Adipocyte (in vitro differentiated cells): ENCODE measurements around the gene LAMA2.
A peak's percentile ranks its signal among the peaks of the same experiment; 100 is the strongest.

Source experiments
- DNase-seq: peaks from one replicate; pipeline ENCODE4 v3.0.0-alpha.2; 2015; ENCODE audit warnings: low read depth
- H3K27me3 ChIP-seq: replicated peaks from 2 replicates; pipeline ENCODE4 v1.7.0; 2013; ENCODE audit warnings: mild to moderate bottlenecking, low read length, moderate library complexity; ENCODE audit not compliant: control insufficient read depth, insufficient read depth
- H3K36me3 ChIP-seq: 2 replicates; pipeline ENCODE4 v1.7.0; 2013; ENCODE audit warnings: low read length, mild to moderate bottlenecking, moderate library complexity; ENCODE audit not compliant: control insufficient read depth, insufficient read depth, severe bottlenecking
- H3K4me1 ChIP-seq: 2 replicates; pipeline ENCODE4 v1.7.0; 2013; ENCODE audit warnings: mild to moderate bottlenecking, low read length, moderate library complexity; ENCODE audit not compliant: control insufficient read depth, insufficient read depth
- H3K4me3 ChIP-seq: 2 replicates; pipeline ENCODE4 v1.7.0; 2013; ENCODE audit warnings: mild to moderate bottlenecking, low read length, moderate library complexity
- H3K9ac ChIP-seq: 2 replicates; pipeline ENCODE4 v1.7.0; 2013; ENCODE audit warnings: mild to moderate bottlenecking, low read length, moderate library complexity
- H3K9me3 ChIP-seq: 2 replicates; pipeline ENCODE4 v1.7.0; 2013; ENCODE audit warnings: mild to moderate bottlenecking, low read length, moderate library complexity; ENCODE audit not compliant: control insufficient read depth

The LAMA2 gene

GRCh38 chr6:129117355-129117754, 234.4 kb downstream of the LAMA2 start:
- H3K36me3 ChIP-seq: no peaks in the 10 kb centered on the region
- peaks cover 81% of the 10 kb centered on the region for H3K4me1 ChIP-seq
- no peaks in the 10 kb centered on the region for H3K9me3 ChIP-seq
- H3K4me3 ChIP-seq: no peak overlapping the region
- no peaks in the 10 kb centered on the region for H3K27me3 ChIP-seq
- H3K9ac ChIP-seq: peak overlapping the region; percentile 17
- no peak for DNase-seq

DNA sequence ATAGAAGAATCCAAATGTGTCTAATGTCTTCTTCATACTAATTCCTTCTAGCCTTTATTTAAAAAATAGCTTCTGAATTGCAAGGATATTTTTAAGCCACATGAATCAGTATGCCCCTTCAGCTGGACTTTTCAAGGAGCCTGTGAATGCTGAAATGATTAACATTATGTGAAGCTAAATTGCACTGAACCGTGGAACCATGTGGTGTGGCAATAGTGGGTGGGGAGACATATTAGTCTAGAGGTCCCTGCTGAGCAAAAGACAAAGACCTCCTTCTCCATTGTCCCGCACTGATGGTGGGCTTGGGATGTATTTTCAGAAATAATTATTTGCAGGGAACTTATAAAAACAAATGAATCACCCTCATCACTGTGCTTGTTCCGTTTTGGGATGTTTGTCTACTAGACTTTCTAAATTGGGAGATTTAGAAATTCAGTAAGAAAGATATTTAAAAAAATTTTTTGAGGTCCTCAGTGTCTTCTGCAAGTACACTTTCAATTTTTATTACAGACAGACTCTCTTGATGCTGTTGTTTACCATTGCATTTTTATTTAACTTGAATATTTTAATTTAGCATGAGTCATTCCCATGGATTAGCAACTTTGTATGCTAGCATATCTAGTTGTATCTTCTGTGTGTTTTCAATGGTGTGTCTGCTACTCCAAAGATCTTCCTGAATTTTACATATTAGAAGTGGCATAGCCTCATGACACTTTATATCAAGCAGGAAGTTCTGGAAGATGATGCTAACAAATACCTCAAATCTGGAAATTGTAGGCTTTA, 238.1 kb downstream of the LAMA2 start:
- Histone ChIP-seq H3K27me3 (no peaks in the 10 kb centered on the region), H3K9ac (peak overlapping the region; percentile 79), H3K36me3 (no peaks in the 10 kb centered on the region), H3K4me3 (peak overlapping the region; percentile 42), H3K9me3 (no peaks in the 10 kb centered on the region), H3K4me1 (peaks cover 59% of the 10 kb centered on the region)
- peak; percentile 89 for DNase-seq

DNA sequence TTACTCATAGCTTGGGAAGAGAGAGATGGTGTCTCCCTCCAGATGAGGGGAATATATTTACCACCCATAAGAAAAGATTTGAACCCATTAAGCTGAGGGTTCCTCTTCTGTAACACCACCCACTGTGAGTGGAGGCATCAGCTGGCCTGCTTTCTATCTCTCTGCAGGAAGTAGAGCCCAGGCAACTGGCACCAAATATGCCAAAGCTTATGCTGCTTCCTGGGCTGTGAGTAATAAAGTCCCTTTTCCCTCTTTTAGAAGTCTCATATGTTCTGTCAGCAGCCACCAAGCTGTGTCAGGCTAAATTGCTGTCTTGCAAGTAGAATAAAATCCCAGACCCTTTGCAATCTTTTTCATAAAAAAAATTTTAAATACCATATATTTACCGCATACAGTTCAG, 241.4 kb downstream of the LAMA2 start:
- Histone ChIP-seq H3K27me3 (no peaks in the 10 kb centered on the region), H3K9ac (no peak overlapping the region), H3K4me3 (no peak overlapping the region), H3K4me1 (peaks cover 32% of the 10 kb centered on the region), H3K36me3 (no peaks in the 10 kb centered on the region), H3K9me3 (no peaks in the 10 kb centered on the region)
- no peak for DNase-seq

- Histone ChIP-seq H3K9ac (peak overlapping the region; percentile 76), H3K36me3 (no peaks in the 10 kb centered on the region), H3K4me3 (no peak overlapping the region), H3K4me1 (peaks cover 48% of the 10 kb centered on the region), H3K9me3 (no peaks in the 10 kb centered on the region), H3K27me3 (no peaks in the 10 kb centered on the region)
- DNase-seq: no peak
Observed at GRCh38 chr6:129130106-129130505, 247.2 kb downstream of the LAMA2 start.

DNA sequence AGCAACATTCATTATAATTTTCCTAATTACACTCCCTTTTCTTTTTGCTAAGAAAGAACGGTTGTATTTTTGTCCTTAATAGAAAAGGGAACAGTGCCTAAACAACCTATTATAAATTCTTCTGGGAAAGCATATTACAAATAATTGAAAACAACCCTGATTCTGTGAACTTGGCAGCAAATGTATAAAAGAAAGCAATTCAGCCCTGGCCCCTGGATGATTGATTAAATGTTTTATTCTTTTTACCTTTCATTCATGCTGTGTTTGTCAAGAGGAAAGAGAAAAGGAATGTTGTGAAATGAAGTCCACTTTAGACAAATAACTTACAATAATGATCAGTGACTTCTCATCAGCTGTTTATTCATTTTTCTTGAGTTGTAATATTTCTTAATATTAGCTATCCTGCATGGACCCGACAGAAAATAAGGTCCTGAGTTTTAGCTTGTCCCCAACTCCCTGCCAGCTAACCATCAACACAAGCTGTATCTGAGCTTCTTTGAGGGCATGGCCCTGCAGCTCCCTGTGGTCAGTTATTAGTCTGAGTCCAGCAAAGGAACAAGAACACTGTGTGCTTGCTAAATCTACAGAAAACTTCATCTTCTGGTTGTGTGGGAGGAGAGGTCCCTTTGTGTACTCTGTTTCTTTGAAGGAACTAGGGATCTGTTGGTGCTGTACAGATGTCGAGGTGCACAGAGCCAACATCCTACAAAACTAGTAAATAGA, 248.2 kb downstream of the LAMA2 start:
- H3K27me3 ChIP-seq: no peaks in the 10 kb centered on the region
- DNase-seq: peak; percentile 25
- H3K9ac ChIP-seq: peak overlapping the region; percentile 76
- H3K36me3 ChIP-seq: no peaks in the 10 kb centered on the region
- H3K4me3 ChIP-seq: peak overlapping the region; percentile 3
- H3K9me3 ChIP-seq: no peaks in the 10 kb centered on the region
- H3K4me1 ChIP-seq: peaks cover 58% of the 10 kb centered on the region

DNA sequence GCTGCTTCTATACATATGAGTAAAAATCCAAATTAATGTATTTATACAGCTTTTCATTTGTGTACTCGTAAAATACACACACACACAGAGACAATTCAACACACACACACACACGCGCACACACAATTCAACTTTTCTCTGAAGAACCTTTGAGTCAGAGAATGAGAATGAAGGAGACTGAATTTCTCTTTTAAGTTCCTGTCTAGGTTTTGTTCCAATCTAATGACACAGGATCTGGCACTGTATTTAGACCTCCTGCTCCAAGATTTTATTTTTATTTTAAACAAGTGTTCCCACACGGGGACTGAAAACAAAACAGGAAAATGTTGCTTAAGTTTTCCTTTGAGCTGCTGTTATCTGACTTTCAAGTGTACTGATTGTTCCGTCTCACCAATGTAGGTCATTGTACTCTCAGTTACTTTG, 250.8 kb downstream of the LAMA2 start:
- Histone ChIP-seq H3K9ac (peak overlapping the region; percentile 88), H3K36me3 (no peaks in the 10 kb centered on the region), H3K4me1 (peaks cover 80% of the 10 kb centered on the region), H3K27me3 (no peaks in the 10 kb centered on the region), H3K4me3 (peak overlapping the region; percentile 60), H3K9me3 (no peaks in the 10 kb centered on the region)
- peak; percentile 37 for DNase-seq

DNA sequence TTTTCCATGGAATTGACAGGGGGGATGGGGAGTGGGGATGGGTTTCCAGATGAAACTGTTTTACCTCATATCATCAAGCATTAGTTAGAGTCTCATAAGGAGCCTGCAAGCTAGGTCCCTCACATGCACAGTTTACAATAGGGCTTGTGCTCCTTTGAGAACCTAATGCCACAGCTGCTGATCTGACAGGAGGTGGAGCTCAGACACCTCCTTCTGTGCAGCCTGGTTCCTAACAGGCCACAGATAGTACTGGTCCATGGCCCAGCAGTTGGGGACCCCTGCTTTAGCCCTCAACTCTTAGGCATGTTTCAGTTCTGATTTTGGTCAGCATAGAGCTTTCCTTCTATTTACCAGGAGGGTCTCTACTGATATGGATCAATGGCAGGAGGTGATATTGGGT, 251.6 kb downstream of the LAMA2 start:
- H3K27me3 ChIP-seq: no peaks in the 10 kb centered on the region
- no peak for DNase-seq
- H3K4me1 ChIP-seq: peaks cover 87% of the 10 kb centered on the region
- peak overlapping the region; percentile 60 for H3K4me3 ChIP-seq
- H3K36me3 ChIP-seq: no peaks in the 10 kb centered on the region
- H3K9ac ChIP-seq: peak overlapping the region; percentile 88
- no peaks in the 10 kb centered on the region for H3K9me3 ChIP-seq

GRCh38 chr6:129135451-129135850, 252.5 kb downstream of the LAMA2 start:
- peak overlapping the region; percentile 8 for H3K4me3 ChIP-seq
- H3K27me3 ChIP-seq: no peaks in the 10 kb centered on the region
- H3K36me3 ChIP-seq: no peaks in the 10 kb centered on the region
- H3K9ac ChIP-seq: peak overlapping the region; percentile 88
- H3K9me3 ChIP-seq: no peaks in the 10 kb centered on the region
- DNase-seq: peak; percentile 26
- peaks cover 91% of the 10 kb centered on the region for H3K4me1 ChIP-seq

GRCh38 chr6:129136751-129137150, 253.8 kb downstream of the LAMA2 start:
- H3K36me3 ChIP-seq: no peaks in the 10 kb centered on the region
- H3K4me1 ChIP-seq: peaks cover 90% of the 10 kb centered on the region
- no peaks in the 10 kb centered on the region for H3K27me3 ChIP-seq

GRCh38 chr6:129138739-129139405, 255.9 kb downstream of the LAMA2 start:
- Histone ChIP-seq H3K27me3 (no peaks in the 10 kb centered on the region), H3K36me3 (peaks cover 2% of the 10 kb centered on the region), H3K4me1 (peaks cover 79% of the 10 kb centered on the region), H3K9me3 (no peaks in the 10 kb centered on the region), H3K4me3 (no peak overlapping the region), H3K9ac (peak overlapping the region; percentile 85)
- DNase-seq: no peak

More at GRCh38 chr6:129136751-129137150, 253.8 kb downstream of the LAMA2 start:
- Histone ChIP-seq H3K9me3 (no peaks in the 10 kb centered on the region), H3K9ac (peak overlapping the region; percentile 88), H3K4me3 (no peak overlapping the region)
- no peak for DNase-seq

DNA sequence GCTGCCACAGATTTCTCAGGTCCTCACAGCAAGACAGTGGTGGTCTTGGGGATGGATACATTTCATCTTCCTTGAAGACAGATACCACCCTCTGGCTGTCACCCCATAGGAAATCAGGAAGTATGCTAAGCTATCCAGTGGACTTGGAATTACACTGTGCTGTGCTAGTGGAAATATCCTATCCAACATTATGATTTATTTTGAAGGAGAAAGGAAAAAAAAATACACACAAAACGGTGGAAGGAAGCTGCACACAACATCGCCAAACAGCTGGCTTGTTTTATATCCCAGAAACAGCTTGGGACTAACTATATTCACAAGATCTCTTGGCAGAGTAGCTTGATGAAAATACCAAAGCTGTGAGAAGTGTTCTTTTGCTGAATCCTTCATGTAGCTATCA, 257.6 kb downstream of the LAMA2 start:
- Histone ChIP-seq H3K4me1 (peaks cover 63% of the 10 kb centered on the region), H3K9ac (peak overlapping the region; percentile 85), H3K27me3 (no peaks in the 10 kb centered on the region), H3K4me3 (peak overlapping the region; percentile 42), H3K36me3 (peaks cover 18% of the 10 kb centered on the region), H3K9me3 (no peaks in the 10 kb centered on the region)
- DNase-seq: peak; percentile 48
